H1 (cell line): ENCODE results near the gene U2AF1L4. TPM values are rescaled to one million over a fixed set of nuclear protein-coding genes. Genes with fewer than 3 reads are reported as not detected.

ENCODE experiments used
- CTCF ChIA-PET: fragments of 300-600 bp; sonication (Branson Sonifier 250); formaldehyde crosslinking; loops from one replicate; lab custom pipeline; 2021; ENCODE audit not compliant: partially characterized antibody; lab: Charles Lee
- POLR2A ChIA-PET: fragments of 300-600 bp; sonication (Branson Sonifier 250); formaldehyde crosslinking; loops from one replicate; lab custom pipeline; 2021; ENCODE audit warnings: inconsistent platforms; ENCODE audit not compliant: partially characterized antibody; lab: Charles Lee
- DNase-seq, 2 experiments: peaks; one replicate each; pipeline versions ENCODE4 v3.0.0 to v3.0.0-alpha.2; 2010 to 2022; ENCODE audit warnings: low spot score in 2 of 2, low read depth in 1 of 2, mixed read lengths in 1 of 2
- FAIRE-seq: peaks from 2 replicates; lab custom pipeline; 2011; peaks lifted over from hg19 to GRCh38; lab: Jason Lieb, UNC
- H2AFZ ChIP-seq: 2 replicates; pipeline ENCODE4 v1.8.1; 2012; ENCODE audit warnings: low read length, inconsistent platforms
- H2AK5ac ChIP-seq: 2 replicates; pipeline ENCODE4 v1.6.1; 2013; ENCODE audit warnings: low read depth, low read length
- H2BK120ac ChIP-seq: replicated peaks from 2 replicates; pipeline ENCODE3; 2013; ENCODE audit warnings: low read depth, low read length, inconsistent platforms
- H2BK12ac ChIP-seq: 2 replicates; pipeline ENCODE4 v1.6.1; 2013; ENCODE audit warnings: low read depth, low read length
- H2BK15ac ChIP-seq: 2 replicates; pipeline ENCODE4 v1.6.1; 2013; ENCODE audit warnings: low read length
- H2BK20ac ChIP-seq: 2 replicates; pipeline ENCODE4 v1.6.1; 2013; ENCODE audit warnings: low read length
- H2BK5ac ChIP-seq: 2 replicates; pipeline ENCODE4 v1.6.1; 2013; ENCODE audit warnings: low read depth, low read length
- H3K14ac ChIP-seq: 2 replicates; pipeline ENCODE4 v1.6.1; 2013; ENCODE audit warnings: inconsistent platforms; ENCODE audit not compliant: insufficient read length
- H3K18ac ChIP-seq: 2 replicates; pipeline ENCODE4 v1.6.1; 2013; ENCODE audit warnings: low read length; ENCODE audit errors: extremely low read depth
- H3K23ac ChIP-seq: 2 replicates; pipeline ENCODE4 v1.6.1; 2013; ENCODE audit warnings: inconsistent platforms; ENCODE audit not compliant: insufficient read length
- H3K23me2 ChIP-seq: 2 replicates; pipeline ENCODE4 v1.6.1; 2013; ENCODE audit warnings: low read depth, low read length
- H3K27ac ChIP-seq: 2 replicates; pipeline ENCODE4 v1.6.1; 2011; ENCODE audit warnings: low read depth, low read length, inconsistent platforms
- H3K27me3 ChIP-seq, 4 experiments: replicated peaks in 1 of 4; 1 replicate in 1 of 4; 2 replicates in 3 of 4; pipeline versions ENCODE4 v1.6.1 to v1.8.1; 2011 to 2013; ENCODE audit warnings: low read length in 3 of 4, mild to moderate bottlenecking in 3 of 4, inconsistent platforms in 2 of 4, mixed read lengths in 2 of 4, moderate library complexity in 1 of 4; ENCODE audit not compliant: control insufficient read depth in 3 of 4, insufficient read depth in 3 of 4; ENCODE audit errors: extremely low read depth in 1 of 4
- H3K36me3 ChIP-seq, 4 experiments: 2 replicates each; pipeline versions ENCODE4 v1.6.1 to v1.8.1; 2011 to 2013; ENCODE audit warnings: mild to moderate bottlenecking in 4 of 4, low read length in 3 of 4, moderate library complexity in 2 of 4, control low read depth in 1 of 4, inconsistent platforms in 1 of 4; ENCODE audit not compliant: insufficient read depth in 4 of 4, control insufficient read depth in 2 of 4
- H3K4ac ChIP-seq: replicated peaks from 2 replicates; pipeline ENCODE3; 2013; ENCODE audit warnings: low read length, low read depth, mixed read lengths, inconsistent platforms; ENCODE audit not compliant: insufficient read length
- H3K4me1 ChIP-seq, 4 experiments: replicated peaks in 1 of 4; 1 replicate in 1 of 4; 2 replicates in 3 of 4; pipeline versions ENCODE4 v1.6.1 to v1.8.1; 2011 to 2013; ENCODE audit warnings: low read length in 3 of 4, inconsistent platforms in 2 of 4, mixed read lengths in 1 of 4; ENCODE audit not compliant: insufficient read depth in 4 of 4, control insufficient read depth in 3 of 4
- H3K4me2 ChIP-seq, 2 experiments: 2 replicates each; pipeline versions ENCODE4 v1.6.1 to v1.8.1; 2011 to 2013; ENCODE audit warnings: low read depth in 2 of 2, low read length in 2 of 2, control low read depth in 1 of 2, inconsistent platforms in 1 of 2, mild to moderate bottlenecking in 1 of 2; ENCODE audit not compliant: insufficient read depth in 1 of 2
- H3K4me3 ChIP-seq, 4 experiments: fragments of 200-600, 300-600 bp in 1 of 4; sonication (generic), shearing (Covaris generic), sonication (Bioruptor Twin) in 1 of 4; 2 replicates each; pipeline versions ENCODE4 v1.5.1 to v1.8.1; 2011 to 2016; ENCODE audit warnings: low read length in 4 of 4, low read depth in 3 of 4, control low read depth in 2 of 4, inconsistent platforms in 2 of 4, mild to moderate bottlenecking in 2 of 4, mixed read lengths in 1 of 4, moderate library complexity in 1 of 4; ENCODE audit not compliant: insufficient read depth in 2 of 4; ENCODE audit errors: extremely low read depth in 1 of 4
- H3K56ac ChIP-seq: replicated peaks from 2 replicates; pipeline ENCODE3; 2013; ENCODE audit warnings: low read depth, mild to moderate bottlenecking, mixed read lengths, low read length, inconsistent platforms; ENCODE audit not compliant: insufficient read length
- H3K79me1 ChIP-seq: 2 replicates; pipeline ENCODE4 v1.6.1; 2013; ENCODE audit warnings: low read depth, low read length, control low read depth
- H3K79me2 ChIP-seq, 2 experiments: 2 replicates each; pipeline versions ENCODE4 v1.6.1 to v1.8.1; 2012 to 2013; ENCODE audit warnings: low read length in 2 of 2, mild to moderate bottlenecking in 2 of 2, inconsistent platforms in 1 of 2; ENCODE audit not compliant: insufficient read depth in 2 of 2, control insufficient read depth in 1 of 2
- H3K9ac ChIP-seq, 4 experiments: replicated peaks in 1 of 4; 1 replicate in 1 of 4; 2 replicates in 3 of 4; pipeline versions ENCODE4 v1.6.1 to v1.8.1; 2011 to 2013; ENCODE audit warnings: low read depth in 3 of 4, low read length in 3 of 4, control low read depth in 2 of 4, mild to moderate bottlenecking in 2 of 4, moderate library complexity in 2 of 4, inconsistent platforms in 1 of 4; ENCODE audit errors: extremely low read depth in 1 of 4
- H3K9me3 ChIP-seq, 2 experiments: 2 replicates each; pipeline versions ENCODE4 v1.6.1 to v1.8.1; 2012 to 2013; ENCODE audit warnings: mild to moderate bottlenecking in 2 of 2, moderate library complexity in 2 of 2, control low read depth in 1 of 2, inconsistent platforms in 1 of 2, low read depth in 1 of 2, low read length in 1 of 2, mixed read lengths in 1 of 2; ENCODE audit not compliant: insufficient read depth in 2 of 2
- H4K20me1 ChIP-seq, 2 experiments: replicated peaks in 1 of 2; 2 replicates each; pipeline versions ENCODE3 to v1.8.1; 2011 to 2013; ENCODE audit warnings: inconsistent platforms in 2 of 2, low read length in 2 of 2, mild to moderate bottlenecking in 1 of 2; ENCODE audit not compliant: insufficient read depth in 2 of 2, control insufficient read depth in 1 of 2
- H4K5ac ChIP-seq: 2 replicates; pipeline ENCODE4 v1.6.1; 2013; ENCODE audit warnings: low read length, low read depth, mixed read lengths, inconsistent platforms; ENCODE audit not compliant: insufficient read length
- H4K8ac ChIP-seq: 2 replicates; pipeline ENCODE4 v1.8.0; 2013; ENCODE audit warnings: mild to moderate bottlenecking, moderate library complexity, low read length, inconsistent platforms; ENCODE audit not compliant: insufficient read depth; ENCODE audit errors: extremely low read depth
- H4K91ac ChIP-seq: replicated peaks from 2 replicates; pipeline ENCODE3; 2013; ENCODE audit warnings: low read length, mixed read lengths, inconsistent platforms; ENCODE audit not compliant: insufficient read length
- ATF2 ChIP-seq: IDR thresholded peaks from 2 replicates; pipeline ENCODE4 v1.6.1; 2012; ENCODE audit warnings: low read length, inconsistent platforms
- BACH1 ChIP-seq: IDR thresholded peaks from 2 replicates; pipeline ENCODE4 v1.6.1; 2012; ENCODE audit warnings: low read length, improper control_type of control experiment
- BRCA1 ChIP-seq: IDR thresholded peaks from 2 replicates; pipeline ENCODE4 v1.6.1; 2012; ENCODE audit warnings: low read depth, low read length, improper control_type of control experiment
- CBX8 ChIP-seq: fragments of 300-800, 300-1000 bp; sonication (generic); IDR thresholded peaks from 2 replicates; pipeline ENCODE4 v1.7.1; 2016; ENCODE audit warnings: low read depth, low read length, borderline replicate concordance
- CREB1 ChIP-seq: IDR thresholded peaks from 2 replicates; pipeline ENCODE4 v1.6.1; 2012; ENCODE audit warnings: inconsistent platforms
- EGR1 ChIP-seq: IDR thresholded peaks from 2 replicates; pipeline ENCODE4 v1.6.1; 2011; ENCODE audit warnings: low read depth, low read length, borderline replicate concordance
- GTF2F1 ChIP-seq: IDR thresholded peaks from 2 replicates; pipeline ENCODE4 v1.6.1; 2012; ENCODE audit warnings: low read depth, low read length, improper control_type of control experiment, borderline replicate concordance
- RXRA ChIP-seq: IDR thresholded peaks from 2 replicates; pipeline ENCODE4 v1.6.1; 2011; ENCODE audit warnings: low read depth, mild to moderate bottlenecking, low read length, moderate library complexity; ENCODE audit not compliant: insufficient read depth
- SIN3A ChIP-seq, 2 experiments: IDR thresholded peaks in 1 of 2; conservative IDR thresholded peaks in 1 of 2; 2 replicates each; pipeline ENCODE4 v1.6.1; 2011 to 2012; ENCODE audit warnings: low read length in 2 of 2, improper control_type of control experiment in 1 of 2, low read depth in 1 of 2, mild to moderate bottlenecking in 1 of 2
- TAF7 ChIP-seq: optimal IDR thresholded peaks from 2 replicates; pipeline ENCODE3; 2011; ENCODE audit warnings: low read depth, mild to moderate bottlenecking, inconsistent platforms, low read length, moderate library complexity, borderline replicate concordance
- WGBS, 2 experiments: shearing (Covaris generic) in 1 of 2; methylation state at CpG; one replicate each; pipeline versions ENCODE4 v1.1.6 to v1.1.7; 2013 to 2015; ENCODE audit warnings: low lambda C conversion rate in 2 of 2, mixed read lengths in 2 of 2, inconsistent platforms in 1 of 2, low coverage in 1 of 2, missing lambda C conversion rate in 1 of 2; ENCODE audit not compliant: insufficient replicate concordance in 2 of 2, insufficient coverage in 1 of 2, insufficient read length in 1 of 2; ENCODE audit errors: extremely low coverage in 1 of 2, missing lambda C conversion rate in 1 of 2; 5-methylcytosine and 5-hydroxymethylcytosine counted together
- polyA plus RNA-seq, 7 experiments: library from polyadenylated mRNA; depleted of rRNA in 3 of 7; stranded (reverse) in 5 of 7; unstranded in 2 of 7; fragments of >200 nt in 5 of 7; fragments of 200-250 nt in 2 of 7; gene quantifications; 1 replicate in 5 of 7; 2 replicates in 1 of 7; 4 replicates in 1 of 7; pipeline versions ENCODE4 v1.2.1 to v1.2.3, GENCODE V29; 2011 to 2013; ENCODE audit warnings: missing spikeins in 2 of 7, mixed read lengths in 2 of 7
- total RNA-seq: library from RNA; stranded (reverse); fragmentation: NEBNext Ultra II Directional; extraction: Animal tissue kit (Norgen Biotek cat#: 25700); gene quantifications from 2 replicates; pipeline ENCODE4 v1.2.1, GENCODE V29; 2021

The U2AF1L4 gene
- total and polyA plus RNA-seq, 2 of the 8 experiments (the other 6 are each of a cell fraction or from before 2014, with no cell fraction given), result 15.1 to 32.7 TPM

GRCh38 chr19:35777961-35778360 is 32.7 kb upstream of the U2AF1L4 start:
- H3K4me1 ChIP-seq, result peaks cover 0 to 25% (median 20%) of the 10 kb centered on the region in 4 experiments; a peak in 6 of 7 replicates
- H3K23ac ChIP-seq, result no peak overlapping the region
- no peak overlapping the region for H3K9ac ChIP-seq
- H4K91ac ChIP-seq, result peak overlapping the region; percentile 10
- H2BK20ac ChIP-seq, result no peak overlapping the region
- POLR2A ChIA-PET, result interaction anchor here (1.0 to 3.1 kb wide), 6 partner anchors 11 to 37 kb away, joined by 3 to 7 read pairs (median 4); partner anchors contain the start of genes HSPB6, PSENEN and U2AF1L4
- H3K18ac ChIP-seq, result no peak overlapping the region
- H3K4ac ChIP-seq, result no peak overlapping the region
- CTCF ChIA-PET, result interaction anchor here (1.0 to 1.2 kb wide), 6 partner anchors 8 to 153 kb away, joined by 3 to 5 read pairs (median 4); no protein-coding TSS in a partner anchor
- H3K9me3 ChIP-seq, result no peaks in the 10 kb centered on the region
- peak overlapping the region in 1 of 4 experiments; percentile 3; a peak in 2 of 8 replicates for H3K4me3 ChIP-seq
- no peak overlapping the region for H2BK12ac ChIP-seq
- no peak overlapping the region for H3K27ac ChIP-seq
- H3K14ac ChIP-seq, result no peak overlapping the region
- no peak overlapping the region for H4K8ac ChIP-seq
- H3K79me2 ChIP-seq, result no peaks in the 10 kb centered on the region
- 0 out of 2 replicates have a peak overlapping the region, but pooled peaks have one; percentile 3 for H2BK5ac ChIP-seq
- FAIRE-seq, result no peak
- H3K23me2 ChIP-seq, result peaks cover 4% of the 10 kb centered on the region; the same call in 1 of the 2 replicates
- no peak overlapping the region for H3K56ac ChIP-seq
- no peak overlapping the region for H2BK120ac ChIP-seq
- no peaks in the 10 kb centered on the region for H3K36me3 ChIP-seq
- no peak overlapping the region; the same call in 1 of the 2 replicates for H2BK15ac ChIP-seq
- H4K5ac ChIP-seq, result no peak overlapping the region
- WGBS, 2 experiments, result 84% methylated on average over 7 of the region's 7 CpGs; no CpG with 5 or more reads in 1 of the 2 experiments
- no peak for DNase-seq
- peak overlapping the region in 1 of 2 experiments; percentile 82; a peak in 2 of 4 replicates for H3K4me2 ChIP-seq
- H2AK5ac ChIP-seq, result no peak overlapping the region
- peaks cover 0 to 3% of the 10 kb centered on the region in 2 experiments for H4K20me1 ChIP-seq
- H3K27me3 ChIP-seq, result peaks cover 0 to 9% (median 7%) of the 10 kb centered on the region in 4 experiments; a peak in 3 of 7 replicates
- no peaks in the 10 kb centered on the region; the same call in 1 of the 2 replicates for H3K79me1 ChIP-seq
- no peak overlapping the region for H2AFZ ChIP-seq
- no peak for TF ChIP-seq BRCA1
- no peak for TF ChIP-seq ATF2
- TF ChIP-seq BACH1, result no peak
- TF ChIP-seq CREB1, result no peak
- no peak for TF ChIP-seq SIN3A (conservative IDR thresholded peaks at IDR 0.05 in 1 of 2, IDR thresholded peaks at IDR 0.05 in 1 of 2; ENCODE audit: low read depth in 1 of 2, low read length in 2 of 2)
- TF ChIP-seq CBX8, result no peak
- TF ChIP-seq GTF2F1, result no peak
- no peak for TF ChIP-seq EGR1
- no peak for TF ChIP-seq TAF7
- no peak for TF ChIP-seq RXRA
